Liver (tissue), 9 donors: ENCODE results near the gene SELENBP1. TPM values are rescaled to one million over a fixed set of nuclear protein-coding genes. Genes with fewer than 3 reads are reported as not detected.
"Not testable (repeated sequence)": the region's sequence is repeated elsewhere in the genome, so short reads cannot be mapped to it uniquely, and the experiment has no call there.

ENCODE experiments used
- DNase-seq: peaks from one replicate; pipeline ENCODE4 v3.0.0-alpha.2; 2017; ENCODE audit warnings: low spot score
- H3K27ac ChIP-seq, 2 donors: one replicate each; pipeline ENCODE4 v1.7.0; 2013; ENCODE audit warnings: inconsistent platforms in 2 of 2, low read length in 2 of 2, control low read depth in 1 of 2, low read depth in 1 of 2, mild to moderate bottlenecking in 1 of 2
- H3K27me3 ChIP-seq, 4 donors: one replicate each; pipeline versions ENCODE4 v1.6.1 to v1.7.0; 2013; ENCODE audit warnings: low read length in 3 of 4, inconsistent platforms in 1 of 4, mild to moderate bottlenecking in 1 of 4, moderate library complexity in 1 of 4; ENCODE audit not compliant: control insufficient read depth in 4 of 4, insufficient read depth in 4 of 4
- H3K36me3 ChIP-seq, 4 donors: one replicate each; pipeline versions ENCODE4 v1.6.1 to v1.7.0; 2013; ENCODE audit warnings: low read length in 3 of 4, mild to moderate bottlenecking in 3 of 4, low read depth in 1 of 4, moderate library complexity in 1 of 4; ENCODE audit not compliant: control insufficient read depth in 4 of 4, insufficient read depth in 3 of 4
- H3K4me1 ChIP-seq, 4 donors: one replicate each; pipeline versions ENCODE4 v1.6.1 to v1.7.0; 2013; ENCODE audit warnings: low read length in 3 of 4, mild to moderate bottlenecking in 3 of 4, moderate library complexity in 1 of 4; ENCODE audit not compliant: control insufficient read depth in 4 of 4, insufficient read depth in 4 of 4
- H3K4me3 ChIP-seq, 3 donors: one replicate each; pipeline versions ENCODE4 v1.6.1 to v1.7.0; 2013; ENCODE audit warnings: low read length in 3 of 3, control low read depth in 1 of 3, low read depth in 1 of 3, mild to moderate bottlenecking in 1 of 3
- H3K9ac ChIP-seq, 2 donors: one replicate each; pipeline ENCODE4 v1.7.0; 2013; ENCODE audit warnings: low read length in 2 of 2, mild to moderate bottlenecking in 2 of 2, moderate library complexity in 2 of 2, control low read depth in 1 of 2, low read depth in 1 of 2
- H3K9me3 ChIP-seq, 4 donors: one replicate each; pipeline versions ENCODE4 v1.6.1 to v1.7.0; 2013; ENCODE audit warnings: low read length in 3 of 4; ENCODE audit not compliant: control insufficient read depth in 4 of 4
- CTCF ChIP-seq: fragments of 150-350 bp; IDR thresholded peaks from 2 replicates; pipeline ENCODE4 v1.5.1; 2017; ENCODE audit warnings: improper control_type of control experiment, low read depth, low read length; ENCODE audit not compliant: missing input control
- EGR1 ChIP-seq, 2 donors: IDR thresholded peaks; 2 replicates each; pipeline ENCODE4 v1.6.1; 2016 to 2018; ENCODE audit warnings: antibody characterized with exemption in 2 of 2, low read depth in 2 of 2
- FOXA1 ChIP-seq: IDR thresholded peaks from 2 replicates; pipeline ENCODE4 v1.6.1; 2016; ENCODE audit warnings: antibody characterized with exemption
- GABPA ChIP-seq, 2 donors: IDR thresholded peaks in 1 of 2; conservative IDR thresholded peaks in 1 of 2; 2 replicates each; pipeline ENCODE4 v1.6.1; 2016; ENCODE audit warnings: antibody characterized with exemption in 2 of 2, mild to moderate bottlenecking in 1 of 2, moderate library complexity in 1 of 2
- HNF4A ChIP-seq, 2 donors: conservative IDR thresholded peaks; 2 replicates each; pipeline ENCODE4 v1.6.1; 2016; ENCODE audit warnings: antibody characterized with exemption in 2 of 2, mild to moderate bottlenecking in 2 of 2
- HNF4G ChIP-seq: IDR thresholded peaks from 2 replicates; pipeline ENCODE4 v1.6.1; 2016; ENCODE audit warnings: antibody characterized with exemption
- JUND ChIP-seq, 2 donors: IDR thresholded peaks; 2 replicates each; pipeline ENCODE4 v1.6.1; 2016; ENCODE audit warnings: antibody characterized with exemption in 2 of 2
- MAX ChIP-seq: IDR thresholded peaks from 2 replicates; pipeline ENCODE4 v1.6.1; 2016; ENCODE audit warnings: antibody characterized with exemption
- NR2F2 ChIP-seq: IDR thresholded peaks from 2 replicates; pipeline ENCODE4 v1.6.1; 2016; ENCODE audit warnings: antibody characterized with exemption
- RAD21 ChIP-seq, 2 donors: IDR thresholded peaks; 2 replicates each; pipeline ENCODE4 v1.6.1; 2016; ENCODE audit warnings: antibody characterized with exemption in 2 of 2, mild to moderate bottlenecking in 2 of 2
- REST ChIP-seq: IDR thresholded peaks from 2 replicates; pipeline ENCODE4 v1.6.1; 2016; ENCODE audit warnings: antibody characterized with exemption, mild to moderate bottlenecking
- RXRA ChIP-seq, 2 donors: IDR thresholded peaks; 2 replicates each; pipeline ENCODE4 v1.6.1; 2017 to 2018; ENCODE audit warnings: antibody characterized with exemption in 2 of 2, mild to moderate bottlenecking in 1 of 2
- SP1 ChIP-seq: IDR thresholded peaks from 2 replicates; pipeline ENCODE4 v1.6.1; 2018; ENCODE audit warnings: antibody characterized with exemption, mild to moderate bottlenecking
- TAF1 ChIP-seq: conservative IDR thresholded peaks from 2 replicates; pipeline ENCODE4 v1.6.1; 2016; ENCODE audit warnings: antibody characterized with exemption, mild to moderate bottlenecking
- YY1 ChIP-seq: IDR thresholded peaks from 2 replicates; pipeline ENCODE4 v1.6.1; 2016; ENCODE audit warnings: antibody characterized with exemption, mild to moderate bottlenecking
- ZBTB33 ChIP-seq: IDR thresholded peaks from 2 replicates; pipeline ENCODE4 v1.6.1; 2016; ENCODE audit warnings: antibody characterized with exemption
- WGBS: extraction: QIAGEN DNeasy Blood & Tissue Kit; methylation state at CpG from one replicate; pipeline ENCODE4 v1.1.7; 2013; 5-methylcytosine and 5-hydroxymethylcytosine counted together
- polyA plus RNA-seq, 2 donors: library from polyadenylated mRNA; stranded (reverse) in 1 of 2; unstranded in 1 of 2; fragments of 200-250 nt in 1 of 2; fragments of >200 nt in 1 of 2; fragmentation: Nextera tagmentation in 1 of 2; extraction: Ambion mirVana in 1 of 2; gene quantifications; one replicate each; pipeline versions ENCODE4 v1.2.1 to v1.2.3, GENCODE V29; 2013 to 2015
- total RNA-seq, 2 donors: library from RNA; depleted of rRNA; stranded (reverse); fragments of >200 nt; gene quantifications; one replicate each; pipeline ENCODE4 v1.2.3, GENCODE V29; 2014
- donor health status: healthy.
- donor health status: healthy.
- donor health status: healthy.
- donor health status: healthy.
- donor health status: healthy.

SELENBP1 gene
- total and polyA plus RNA-seq, 4 donors = 141 to 387 (median 181) TPM

- not testable (repeated sequence) for H3K9ac ChIP-seq, DNase-seq, H3K4me3 ChIP-seq, H3K9me3 ChIP-seq, H3K27ac ChIP-seq, H3K36me3 ChIP-seq, H3K27me3 ChIP-seq
- H3K4me1 ChIP-seq = peaks cover 0 to 10% (median 8%) of the 10 kb centered on the region in 4 donors
- 96% methylated on average over 9 of the region's 9 CpGs for WGBS
Measured at GRCh38 chr1:151350323-151350722, 22.2 kb downstream of the SELENBP1 start.

- Histone ChIP-seq H3K4me3 (peak overlapping the region in 2 of 3 donors; percentile 39 to 78), H3K9me3 (no peaks in the 10 kb centered on the region), H3K4me1 (peaks cover 0 to 10% (median 8%) of the 10 kb centered on the region in 4 donors), H3K9ac (no peak overlapping the region), H3K27ac (peak overlapping the region in 1 of 2 donors; percentile 10), H3K36me3 (peaks cover 0 to 21% (median 9%) of the 10 kb centered on the region in 4 donors), H3K27me3 (no peaks in the 10 kb centered on the region)
- no peak for DNase-seq
- WGBS = 30% methylated on average over 12 of the region's 12 CpGs
- TF ChIP-seq EGR1 (IDR thresholded peaks at IDR 0.05; ENCODE audit: low read depth in 2 of 2) (no peak), TAF1 (no peak), RXRA (IDR thresholded peaks at IDR 0.05) (no peak), HNF4G (no peak), YY1 (no peak), REST (no peak), MAX (no peak), NR2F2 (no peak)
Measured at GRCh38 chr1:151347523-151348246, 24.8 kb downstream of the SELENBP1 start.

- Histone ChIP-seq H3K4me1 (peaks cover 0 to 10% (median 8%) of the 10 kb centered on the region in 4 donors), H3K9ac (peak within 1 kb of the TSS; percentile 87 to 95), H3K36me3 (peaks cover 0 to 24% (median 9%) of the 10 kb centered on the region in 4 donors), H3K4me3 (peak within 1 kb of the TSS; percentile 78 to 81 (median 79)), H3K9me3 (no peaks in the 10 kb centered on the region), H3K27ac (peak within 1 kb of the TSS; percentile 84 to 94), H3K27me3 (no peaks in the 10 kb centered on the region)
- under 1% methylated on average over 38 of the region's 38 CpGs for WGBS
- DNase-seq = peak; percentile 90
- TF ChIP-seq ZBTB33 = no peak
- peak; percentile 81 for TF ChIP-seq SP1
- peak; percentile 77 for TF ChIP-seq MAX
- TF ChIP-seq GABPA (IDR thresholded peaks at IDR 0.05 in 1 of 2, conservative IDR thresholded peaks at IDR 0.05 in 1 of 2) = peak in 1 of 2 donors; percentile 39
- TF ChIP-seq JUND (IDR thresholded peaks at IDR 0.05) = peak in 1 of 2 donors; percentile 34
- TF ChIP-seq CTCF = no peak
- TF ChIP-seq FOXA1 = no peak
- TF ChIP-seq RAD21 (IDR thresholded peaks at IDR 0.05) = peak; percentile 26 to 27
- peak; percentile 38 for TF ChIP-seq TAF1
- TF ChIP-seq YY1 = peak; percentile 55
- no peak for TF ChIP-seq NR2F2
- TF ChIP-seq RXRA (IDR thresholded peaks at IDR 0.05) = peak; percentile 26 to 52
- TF ChIP-seq EGR1 (IDR thresholded peaks at IDR 0.05; ENCODE audit: low read depth in 2 of 2) = no peak
- peak; percentile 12 to 43 for TF ChIP-seq HNF4A (conservative IDR thresholded peaks at IDR 0.05)
- no peak for TF ChIP-seq HNF4G
Measured at GRCh38 chr1:151346769-151347522, 25.6 kb downstream of the SELENBP1 start, which contains the start of gene RFX5. Gene RFX5 (minus strand): TSS chr1:151347252. CDS start chr1:151346320, 932 bp downstream.
